ENCODE measurements around the gene MRPL55.

The MRPL55 gene

DNA sequence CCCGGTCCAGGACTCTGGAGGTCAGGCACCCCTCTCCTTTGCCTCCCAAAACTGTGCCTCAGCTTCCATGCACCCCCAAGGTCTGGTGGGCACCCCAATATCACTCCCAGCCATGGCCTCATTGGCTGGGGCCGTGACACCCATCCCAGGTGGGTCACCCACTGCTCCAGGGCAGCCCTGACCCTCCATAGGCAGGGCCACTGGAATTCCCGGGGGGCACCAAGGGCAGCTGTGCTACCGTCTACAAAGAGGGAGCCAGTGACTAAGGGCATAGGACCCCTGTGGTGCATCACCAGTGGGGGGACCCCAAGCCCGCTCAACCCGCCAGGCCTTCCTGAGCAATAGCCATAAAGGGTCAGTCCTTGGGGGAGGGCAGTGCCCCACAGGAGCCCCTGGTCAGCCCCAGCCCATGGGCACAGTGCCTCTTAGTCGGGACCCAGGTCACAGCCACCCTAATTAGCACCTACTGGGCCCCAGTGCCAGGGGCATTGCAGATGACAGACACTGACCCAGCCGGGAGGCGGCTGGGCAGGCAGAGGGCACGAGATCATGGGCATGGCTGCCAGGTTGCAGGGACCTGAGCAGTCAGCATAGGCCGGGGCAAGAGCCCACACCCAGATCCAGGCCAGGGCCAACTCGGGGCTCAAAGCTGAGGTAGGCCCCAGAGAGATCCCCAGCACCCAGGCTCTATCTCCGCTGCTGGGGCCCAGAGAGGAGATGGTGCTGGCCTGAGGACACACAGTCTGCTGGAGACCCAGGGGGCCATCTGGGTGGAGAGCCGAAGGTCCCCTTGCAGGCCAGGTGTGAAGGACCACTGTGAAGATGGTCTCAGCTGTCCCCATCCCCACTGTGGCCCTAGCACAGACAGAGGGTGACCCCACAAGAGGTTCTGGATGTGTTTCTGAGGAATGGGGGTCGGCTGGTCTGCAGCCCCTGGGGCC is 45.6 kb downstream of the MRPL55 start:
- H3K4me1 ChIP-seq (ENCODE audit: control insufficient read depth in 2 of 2, insufficient read depth in 1 of 2, low read depth in 1 of 2, low read length in 2 of 2) = peaks cover 0 to 3% of the 10 kb centered on the region in 2 donors
- no peak overlapping the region for H3K4me2 ChIP-seq (ENCODE audit: insufficient read depth, low read length, poor library complexity, severe bottlenecking)

DNA sequence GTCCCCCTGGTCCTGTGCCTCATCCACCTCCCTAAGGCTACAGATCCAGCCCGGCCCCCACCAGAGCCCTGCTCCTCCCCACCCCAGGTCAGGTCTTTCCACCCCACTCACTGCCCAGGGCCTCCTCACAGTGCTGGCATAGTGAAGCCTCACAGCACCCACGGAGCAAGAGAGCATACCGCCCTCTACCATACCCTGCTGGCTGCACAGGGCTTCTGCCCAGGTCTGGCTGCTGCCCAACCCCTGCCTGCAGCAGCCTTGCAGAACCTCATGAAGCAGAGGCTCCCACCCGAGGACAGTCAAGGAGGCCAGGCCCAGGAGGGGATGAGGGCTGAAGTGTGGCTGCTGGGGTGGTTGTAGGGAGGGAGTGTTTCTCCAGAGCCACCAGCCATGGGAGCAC is 46.3 kb downstream of the MRPL55 start:
- no peak overlapping the region for H3K4ac ChIP-seq (ENCODE audit: low read length)
- no peak overlapping the region for H3K27ac ChIP-seq (replicated peaks; ENCODE audit: low read length)
- H3K9me3 ChIP-seq (replicated peaks in 1 of 2; ENCODE audit: control insufficient read depth in 2 of 2, insufficient read depth in 1 of 2, low read depth in 1 of 2, low read length in 2 of 2) = peaks cover 8 to 12% of the 10 kb centered on the region in 2 donors
- no peaks in the 10 kb centered on the region for H3K36me3 ChIP-seq (replicated peaks in 1 of 2; ENCODE audit: control insufficient read depth in 2 of 2, insufficient read depth in 2 of 2, low read length in 2 of 2)
- H3K4me2 ChIP-seq (ENCODE audit: insufficient read depth, low read length, poor library complexity, severe bottlenecking) = no peak overlapping the region
- no peak overlapping the region for H3K9ac ChIP-seq (ENCODE audit: low read depth, low read length, poor library complexity)
- no peak for DNase-seq (ENCODE audit: low spot score)
- H3K4me3 ChIP-seq (ENCODE audit: low read length in 2 of 2) = no peak overlapping the region
- no peak overlapping the region for H4K91ac ChIP-seq (ENCODE audit: low read depth, low read length, poor library complexity)
- H3K18ac ChIP-seq (ENCODE audit: low read length) = peak overlapping the region; percentile 85
- no peak overlapping the region for H4K8ac ChIP-seq (ENCODE audit: low read depth, low read length)
- H2AK5ac ChIP-seq (ENCODE audit: low read depth, low read length) = peak overlapping the region; percentile 53
- H3K14ac ChIP-seq (ENCODE audit: low read length) = peak overlapping the region; percentile 23
- H3K4me1 ChIP-seq (ENCODE audit: control insufficient read depth in 2 of 2, insufficient read depth in 1 of 2, low read depth in 1 of 2, low read length in 2 of 2) = peaks cover 0 to 3% of the 10 kb centered on the region in 2 donors
- H2BK15ac ChIP-seq (ENCODE audit: low read length) = no peak overlapping the region
- no peak overlapping the region for H2BK5ac ChIP-seq (ENCODE audit: low read length)
- peaks cover 2% of the 10 kb centered on the region for H3K79me1 ChIP-seq (ENCODE audit: low read depth, low read length)
- WGBS, 2 donors (ENCODE audit: extremely low coverage in 2 of 2, insufficient read length in 2 of 2, insufficient replicate concordance in 1 of 2) = no CpG with 5 or more reads among the region's 4 CpGs
- H2BK120ac ChIP-seq (ENCODE audit: low read depth, low read length) = no peak overlapping the region
- peaks cover 7 to 88% (median 53%) of the 10 kb centered on the region in 3 experiments for H3K27me3 ChIP-seq (ENCODE audit: control insufficient read depth in 3 of 3, insufficient read depth in 3 of 3, low read depth in 1 of 3, low read length in 3 of 3)
- peak overlapping the region; percentile 39 for H3K23ac ChIP-seq (ENCODE audit: low read depth, low read length, poor library complexity)
- no peak overlapping the region for H2BK12ac ChIP-seq (ENCODE audit: low read length)
- no peak overlapping the region for H2AFZ ChIP-seq (ENCODE audit: low read length)

More for the DNA sequence above, 45.6 kb downstream of the MRPL55 start:
- no peak overlapping the region for H2BK120ac ChIP-seq (ENCODE audit: low read depth, low read length)
- H2AK5ac ChIP-seq (ENCODE audit: low read depth, low read length) = peak overlapping the region; percentile 53
- no peaks in the 10 kb centered on the region for H3K36me3 ChIP-seq (replicated peaks in 1 of 2; ENCODE audit: control insufficient read depth in 2 of 2, insufficient read depth in 2 of 2, low read length in 2 of 2)
- no peak overlapping the region for H2BK12ac ChIP-seq (ENCODE audit: low read length)
- H4K91ac ChIP-seq (ENCODE audit: low read depth, low read length, poor library complexity) = no peak overlapping the region
- no CpG with 5 or more reads among the region's 15 CpGs for WGBS, 2 donors (ENCODE audit: extremely low coverage in 2 of 2, insufficient read length in 2 of 2, insufficient replicate concordance in 1 of 2)
- peak overlapping the region; percentile 49 for H3K18ac ChIP-seq (ENCODE audit: low read length)
- no peak overlapping the region for H4K8ac ChIP-seq (ENCODE audit: low read depth, low read length)
- H2BK15ac ChIP-seq (ENCODE audit: low read length) = no peak overlapping the region
- peaks cover 2% of the 10 kb centered on the region for H3K79me1 ChIP-seq (ENCODE audit: low read depth, low read length)
- no peak overlapping the region for H3K4ac ChIP-seq (ENCODE audit: low read length)
- H3K9ac ChIP-seq (ENCODE audit: low read depth, low read length, poor library complexity) = no peak overlapping the region
- H3K14ac ChIP-seq (ENCODE audit: low read length) = peak overlapping the region; percentile 40
- H3K27me3 ChIP-seq (ENCODE audit: control insufficient read depth in 3 of 3, insufficient read depth in 3 of 3, low read depth in 1 of 3, low read length in 3 of 3) = peaks cover 9 to 88% (median 54%) of the 10 kb centered on the region in 3 experiments
- H2BK5ac ChIP-seq (ENCODE audit: low read length) = no peak overlapping the region
- H3K4me3 ChIP-seq (ENCODE audit: low read length in 2 of 2) = no peak overlapping the region
- peaks cover 5 to 8% of the 10 kb centered on the region in 2 donors for H3K9me3 ChIP-seq (replicated peaks in 1 of 2; ENCODE audit: control insufficient read depth in 2 of 2, insufficient read depth in 1 of 2, low read depth in 1 of 2, low read length in 2 of 2)
- H2AFZ ChIP-seq (ENCODE audit: low read length) = no peak overlapping the region
- H3K23ac ChIP-seq (ENCODE audit: low read depth, low read length, poor library complexity) = no peak overlapping the region
- no peak overlapping the region for H3K27ac ChIP-seq (replicated peaks; ENCODE audit: low read length)
- DNase-seq (ENCODE audit: low spot score) = no peak

DNA sequence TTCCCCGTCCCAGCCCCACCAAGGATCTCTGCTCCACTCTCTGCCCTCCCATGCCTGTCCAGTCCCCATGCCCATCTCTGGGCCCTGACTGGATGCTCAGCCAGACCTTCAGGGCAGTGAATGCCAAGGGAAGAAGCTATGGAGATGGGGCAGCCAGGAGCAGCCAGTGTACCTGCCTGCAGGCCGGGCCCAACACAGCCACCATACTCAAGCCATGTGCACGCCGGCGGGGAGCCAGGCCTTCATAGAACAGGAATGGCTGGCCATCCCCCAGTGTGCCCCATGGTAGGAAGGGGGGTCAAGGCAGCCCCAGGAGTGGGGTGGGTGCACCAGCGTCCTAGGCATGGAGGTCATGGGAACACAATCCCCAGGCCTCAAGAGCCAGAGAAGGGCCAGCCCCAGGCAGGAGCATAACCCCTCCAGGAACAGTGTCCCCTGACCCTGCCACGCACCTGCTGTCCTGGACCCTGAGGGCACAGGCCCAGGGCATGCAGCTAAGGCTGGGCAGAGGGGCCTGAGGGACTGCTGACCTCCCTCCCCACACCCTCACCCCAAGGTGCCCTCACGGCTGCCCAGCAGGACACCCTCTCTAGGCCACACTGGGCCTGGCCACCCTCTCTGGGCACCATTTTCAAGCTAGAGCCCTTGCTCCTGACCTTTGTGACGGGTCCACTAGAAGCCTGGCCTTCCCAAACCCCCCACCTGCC is 46.9 kb downstream of the MRPL55 start:
- H3K9me3 ChIP-seq (replicated peaks in 1 of 2; ENCODE audit: control insufficient read depth in 2 of 2, insufficient read depth in 1 of 2, low read depth in 1 of 2, low read length in 2 of 2) = peaks cover 8 to 12% of the 10 kb centered on the region in 2 donors
- H2BK12ac ChIP-seq (ENCODE audit: low read length) = peak overlapping the region; percentile 41
- no peak overlapping the region for H3K4me2 ChIP-seq (ENCODE audit: insufficient read depth, low read length, poor library complexity, severe bottlenecking)
- H3K27me3 ChIP-seq (ENCODE audit: control insufficient read depth in 3 of 3, insufficient read depth in 3 of 3, low read depth in 1 of 3, low read length in 3 of 3) = peaks cover 7 to 89% (median 52%) of the 10 kb centered on the region in 3 experiments
- no peak overlapping the region for H4K91ac ChIP-seq (ENCODE audit: low read depth, low read length, poor library complexity)
- peak overlapping the region; percentile 53 for H2AK5ac ChIP-seq (ENCODE audit: low read depth, low read length)
- no peak overlapping the region for H2BK120ac ChIP-seq (ENCODE audit: low read depth, low read length)
- peak overlapping the region; percentile 85 for H3K18ac ChIP-seq (ENCODE audit: low read length)
- no peak overlapping the region for H2AFZ ChIP-seq (ENCODE audit: low read length)
- H3K27ac ChIP-seq (replicated peaks; ENCODE audit: low read length) = no peak overlapping the region
- H3K4me3 ChIP-seq (ENCODE audit: low read length in 2 of 2) = peak overlapping the region in 1 of 2 donors; percentile 18
- peaks cover 2% of the 10 kb centered on the region for H3K79me1 ChIP-seq (ENCODE audit: low read depth, low read length)
- no CpG with 5 or more reads among the region's 9 CpGs for WGBS, 2 donors (ENCODE audit: extremely low coverage in 2 of 2, insufficient read length in 2 of 2, insufficient replicate concordance in 1 of 2)
- H2BK5ac ChIP-seq (ENCODE audit: low read length) = no peak overlapping the region
- no peak overlapping the region for H3K14ac ChIP-seq (ENCODE audit: low read length)
- peak overlapping the region; percentile 67 for H3K4ac ChIP-seq (ENCODE audit: low read length)
- H3K9ac ChIP-seq (ENCODE audit: low read depth, low read length, poor library complexity) = no peak overlapping the region
- peak overlapping the region; percentile 87 for H2BK15ac ChIP-seq (ENCODE audit: low read length)
- peaks cover 0 to 3% of the 10 kb centered on the region in 2 donors for H3K4me1 ChIP-seq (ENCODE audit: control insufficient read depth in 2 of 2, insufficient read depth in 1 of 2, low read depth in 1 of 2, low read length in 2 of 2)
- DNase-seq (ENCODE audit: low spot score) = no peak
- no peak overlapping the region for H4K8ac ChIP-seq (ENCODE audit: low read depth, low read length)
- H3K23ac ChIP-seq (ENCODE audit: low read depth, low read length, poor library complexity) = peak overlapping the region; percentile 39
- no peaks in the 10 kb centered on the region for H3K36me3 ChIP-seq (replicated peaks in 1 of 2; ENCODE audit: control insufficient read depth in 2 of 2, insufficient read depth in 2 of 2, low read length in 2 of 2)
